Ramos (cell line): Measurements from ENCODE around the gene ABCG5.

ENCODE experiments used
- in situ Hi-C: fragments of 300-500 bp; cut with MboI; formaldehyde crosslinking; loops from one replicate; pipeline ENCODE4 v1.14.3; 2022; ENCODE audit warnings: low sequenced_read_pairs; ENCODE audit not compliant: unreplicated experiment

ABCG5 gene

DNA sequence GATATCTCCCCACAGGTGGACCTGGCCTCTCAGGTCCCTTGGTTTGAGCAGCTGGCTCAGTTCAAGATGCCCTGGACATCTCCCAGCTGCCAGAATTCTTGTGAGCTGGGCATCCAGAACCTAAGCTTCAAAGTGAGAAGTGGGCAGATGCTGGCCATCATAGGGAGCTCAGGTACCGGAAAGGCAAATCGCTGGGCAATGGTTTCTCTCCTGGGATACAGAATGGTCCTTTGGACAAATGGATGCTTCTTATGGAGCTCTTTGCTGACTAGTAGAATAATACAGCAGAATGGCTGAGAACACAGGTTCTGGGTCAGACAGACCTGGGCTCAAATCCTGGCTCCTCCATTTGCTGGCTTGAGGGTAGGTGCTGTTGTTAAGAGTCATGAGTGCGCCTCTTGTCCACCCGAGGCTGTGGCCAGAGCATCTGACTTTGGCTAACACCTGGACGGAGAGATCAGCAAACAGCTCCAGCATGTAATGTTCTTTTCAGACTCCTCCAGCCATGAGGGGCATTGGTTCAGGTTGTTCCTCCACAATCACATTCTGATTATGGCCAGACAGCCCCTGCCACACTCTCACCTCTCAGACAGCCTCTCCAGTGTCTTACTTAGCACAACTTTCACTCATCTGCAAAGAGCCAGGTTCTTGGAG is 7.6 kb upstream of the ABCG5 start:
- in situ Hi-C loops: no loop called here

DNA sequence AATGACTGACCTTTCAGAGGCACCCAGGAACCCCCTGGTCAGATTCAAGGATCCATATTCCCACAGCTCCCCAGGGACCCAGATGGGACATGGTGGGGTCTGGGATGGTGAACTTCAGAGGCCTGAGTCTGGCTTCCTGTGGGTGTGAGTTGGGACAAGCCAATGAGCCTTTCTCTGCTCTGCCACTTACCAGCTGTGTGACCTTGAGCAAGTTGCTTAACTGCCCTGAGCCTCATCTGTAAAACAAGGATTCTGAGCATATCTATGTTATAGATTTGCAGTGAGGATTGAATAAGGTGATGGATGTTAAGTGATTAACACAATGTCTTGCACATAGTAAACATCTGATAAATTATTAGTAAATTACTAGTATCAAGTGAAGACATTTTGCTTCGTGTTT is 6.5 kb upstream of the ABCG5 start:
- in situ Hi-C loops: no loop called here

DNA sequence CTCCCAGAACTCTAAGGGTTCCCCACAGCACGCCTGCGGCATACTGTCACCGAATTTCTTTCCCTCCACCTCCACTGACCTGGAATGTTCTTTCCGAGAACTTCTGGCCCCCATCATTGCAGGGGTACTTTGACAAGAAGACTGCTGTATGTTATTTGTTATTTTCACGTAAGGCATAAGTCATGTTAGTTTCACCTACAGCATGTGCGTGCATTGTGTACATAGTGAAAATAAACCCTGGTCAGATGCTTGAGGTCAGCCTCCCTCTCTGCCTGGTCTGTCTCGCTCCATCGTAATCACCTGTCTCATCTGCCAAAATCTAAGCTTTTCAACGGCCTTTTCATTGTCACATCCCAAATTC is 4.2 kb upstream of the ABCG5 start:
- in situ Hi-C loops: no loop called here

DNA sequence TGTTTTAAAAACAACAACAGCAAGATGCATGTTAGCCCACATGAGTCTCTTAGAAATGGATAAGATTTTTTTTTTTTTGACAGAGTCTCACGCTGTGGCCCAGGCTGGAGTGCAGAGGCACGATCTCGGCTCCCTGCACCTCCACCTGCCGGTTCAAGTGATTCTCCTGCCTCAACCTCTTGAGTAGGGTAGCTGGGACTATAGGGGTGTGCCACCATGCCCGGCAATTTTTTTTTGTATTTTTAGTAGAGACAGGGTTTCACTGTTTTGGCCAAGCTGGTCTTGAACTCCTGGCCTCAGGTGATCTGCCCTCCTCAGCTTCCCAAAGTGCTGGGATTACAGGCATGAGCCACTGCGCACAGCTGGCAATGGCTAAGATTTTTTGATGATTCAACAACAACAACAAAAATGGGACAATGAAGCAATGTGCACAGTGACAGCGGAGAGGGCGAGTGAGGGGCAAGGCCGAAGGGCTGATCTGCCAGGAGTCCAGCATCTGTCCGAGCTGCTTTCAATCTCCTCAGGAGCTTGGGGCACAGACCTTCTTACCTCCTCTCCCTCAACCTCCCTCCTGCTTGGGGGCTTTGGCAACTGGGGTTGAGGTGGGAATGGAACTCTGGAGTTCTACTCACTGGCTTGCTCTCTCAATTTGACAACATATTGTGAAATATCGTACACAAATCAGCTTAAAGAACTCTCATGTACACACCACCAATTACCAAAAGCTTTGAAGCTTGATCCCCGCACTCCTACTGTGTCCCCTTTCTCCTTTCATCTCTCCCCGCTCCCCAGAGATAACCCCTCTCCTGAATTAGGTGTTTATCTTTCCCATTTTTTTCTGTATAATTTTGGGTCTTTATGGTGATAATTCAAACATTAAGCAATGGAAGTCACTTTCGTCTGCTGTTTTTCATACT is 3.6 kb upstream of the ABCG5 start:
- in situ Hi-C loops: no loop called here

DNA sequence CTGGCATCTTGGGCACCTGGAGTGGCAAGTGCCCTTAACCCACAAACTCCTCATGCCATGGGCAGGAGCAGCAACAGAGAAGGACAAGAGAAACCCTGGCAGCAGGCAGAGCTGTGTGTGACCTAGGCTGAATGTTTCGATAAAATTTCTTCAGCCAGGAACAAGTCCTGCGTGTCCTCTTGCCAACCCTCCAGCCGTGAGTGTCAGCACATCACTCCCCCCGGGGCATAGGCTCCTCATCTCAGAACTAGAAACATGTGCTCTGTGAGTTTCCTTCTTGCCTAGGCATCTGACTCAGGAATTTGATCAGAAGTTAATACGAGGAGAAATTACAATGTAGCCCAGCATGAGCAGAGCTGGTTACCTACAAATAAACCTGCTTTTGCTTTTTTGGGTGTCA is 2.3 kb upstream of the ABCG5 start:
- in situ Hi-C loops: no loop called here

DNA sequence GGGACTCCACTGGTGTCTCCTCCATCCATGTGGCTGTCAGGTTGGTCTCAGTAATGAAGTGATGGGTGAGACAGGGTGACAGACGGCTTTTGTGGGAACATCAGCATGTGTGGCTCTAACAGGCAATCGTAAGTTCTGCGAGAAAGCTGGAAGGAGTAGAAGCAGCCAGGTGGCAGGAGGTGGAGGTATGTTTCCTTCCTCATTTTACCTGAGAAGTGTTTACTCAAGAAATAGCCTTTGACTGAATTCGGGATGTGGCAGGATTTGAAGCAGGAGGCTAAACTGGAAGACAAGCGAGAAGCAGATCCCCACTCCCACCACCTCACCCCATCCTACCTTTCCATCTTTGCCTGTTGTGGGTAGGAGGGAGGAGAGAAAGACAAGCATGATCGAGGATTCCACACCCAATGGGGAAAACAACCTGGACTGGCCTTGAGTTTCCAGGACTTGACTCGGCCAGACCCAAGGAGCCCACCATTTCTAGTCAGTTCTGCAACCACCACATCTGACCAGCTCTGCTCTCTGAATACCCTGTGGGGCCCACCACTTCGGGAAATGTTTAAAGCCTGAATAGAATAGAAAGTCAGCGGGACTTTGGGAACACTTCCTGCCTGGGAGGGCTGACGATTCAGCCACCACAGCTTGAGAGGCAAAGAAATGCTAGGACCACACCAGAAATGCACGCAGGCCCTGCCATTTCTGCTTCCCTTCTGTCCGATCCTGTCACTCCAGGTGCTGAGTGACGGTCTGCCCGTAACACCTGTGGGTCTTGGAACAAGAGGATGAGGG is 1.3 kb upstream of the ABCG5 start:
- in situ Hi-C loops: no loop called here

DNA sequence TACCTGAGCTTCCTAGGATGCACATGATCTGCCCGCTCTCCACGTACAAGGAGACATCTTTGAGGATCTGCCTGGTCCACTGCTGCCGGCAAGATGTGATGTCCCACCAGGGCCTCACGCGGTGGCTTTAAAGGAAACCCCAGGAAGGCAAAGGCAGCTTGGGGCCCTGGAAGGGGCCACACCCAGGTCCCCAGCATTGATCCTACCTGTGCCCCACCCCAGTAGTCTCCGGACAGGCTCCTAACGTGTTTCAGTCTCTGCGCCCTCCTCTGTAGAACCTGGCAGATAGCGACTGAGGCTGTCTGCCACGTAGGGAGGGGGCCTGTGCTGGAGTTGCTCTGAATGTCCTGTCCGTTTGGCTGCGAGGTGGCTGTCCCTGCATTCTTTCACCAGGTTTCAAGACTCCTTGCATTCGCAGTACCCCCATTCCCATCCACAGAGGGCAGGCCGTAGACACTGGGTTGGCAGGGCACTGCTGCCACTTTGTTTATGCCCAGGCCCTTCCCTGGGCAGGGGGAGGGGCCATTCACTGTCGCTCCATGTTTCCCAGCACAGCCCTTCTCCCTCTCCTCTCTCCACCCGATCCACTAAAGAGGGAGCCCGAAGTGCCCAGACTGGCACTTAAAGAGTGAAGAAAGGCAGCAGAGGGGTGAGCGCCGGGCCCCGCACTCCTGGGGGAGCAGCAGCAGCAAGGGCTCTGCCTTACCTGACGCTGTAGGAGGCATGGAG is 644 bp downstream of the ABCG5 start:
- in situ Hi-C loops: no loop called here

DNA sequence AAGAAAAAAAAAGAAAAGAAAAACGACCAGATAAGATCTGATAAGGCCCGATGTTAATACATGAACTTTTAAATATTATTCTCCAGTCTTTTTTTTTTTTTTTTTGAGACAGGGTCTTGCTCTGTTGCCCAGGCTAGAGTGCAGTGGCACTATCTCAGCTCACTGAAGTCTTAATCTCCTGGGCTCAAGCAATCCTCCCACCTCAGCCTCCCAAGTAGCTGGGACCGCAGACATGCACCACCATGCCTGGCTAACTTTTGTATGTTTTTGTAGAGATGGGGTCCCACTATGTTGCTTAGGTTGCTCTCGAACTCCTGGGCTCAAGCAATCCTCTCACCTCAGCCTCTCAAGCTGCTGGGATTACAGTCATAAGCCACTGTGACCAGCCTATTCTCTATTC is 1.6 kb downstream of the ABCG5 start:
- in situ Hi-C loops: no loop called here

DNA sequence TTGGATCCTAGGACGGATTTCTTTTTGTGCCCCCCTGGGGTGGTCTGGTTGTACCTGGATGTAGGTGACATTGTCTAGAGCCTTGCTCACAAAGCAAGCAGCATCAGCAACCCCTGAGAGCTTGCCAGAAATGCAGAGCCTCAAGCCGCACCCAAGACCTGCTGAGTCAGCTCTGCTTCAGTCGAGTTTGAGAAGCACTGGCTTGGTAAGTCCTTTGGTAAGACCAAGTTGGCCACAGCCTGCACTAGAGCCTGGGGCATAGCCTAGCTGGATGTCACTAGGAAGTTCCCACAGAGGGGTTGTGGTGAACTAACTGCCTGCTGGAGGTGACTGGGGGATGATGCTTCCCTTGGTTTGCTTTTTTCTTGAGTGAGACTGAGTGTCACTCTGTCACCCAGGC is 6.2 kb downstream of the ABCG5 start:
- in situ Hi-C loops: no loop called here

DNA sequence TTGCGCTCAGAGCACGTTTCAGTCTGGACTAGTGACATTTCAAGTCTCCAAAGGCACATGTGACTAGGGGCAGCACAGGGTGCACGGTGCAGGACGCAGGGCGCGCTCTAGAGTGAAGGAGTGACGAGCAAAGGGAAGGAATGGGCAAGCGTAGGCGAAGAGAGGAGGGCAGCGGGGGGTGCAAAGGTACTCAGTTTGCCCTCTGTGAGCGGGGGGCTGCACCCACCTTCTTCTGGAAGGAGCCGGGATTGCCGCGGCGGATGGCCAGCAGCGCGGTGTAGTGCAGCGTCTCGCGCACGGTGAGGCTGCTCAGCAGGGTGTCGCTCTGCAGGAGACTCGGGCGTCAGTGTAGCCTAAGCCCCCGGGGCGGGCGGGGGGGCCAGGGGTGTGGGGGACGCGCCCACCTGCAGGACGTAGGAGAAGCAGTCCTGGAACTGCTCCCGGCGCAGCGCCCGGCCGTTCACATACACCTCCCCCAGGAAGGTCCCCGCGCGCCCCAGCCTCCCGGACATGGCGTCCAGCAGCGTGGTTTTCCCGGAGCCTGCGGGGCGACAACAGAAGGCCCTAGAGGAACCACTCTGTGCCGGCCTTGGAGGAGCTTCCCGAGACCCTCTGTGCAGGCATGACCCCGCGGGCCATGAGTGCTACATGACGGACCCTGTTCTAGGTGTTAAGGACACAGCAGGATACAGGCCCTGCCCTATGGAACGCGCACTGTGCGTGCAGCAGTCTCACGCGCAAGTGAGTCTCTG is 6.9 kb downstream of the ABCG5 start:
- in situ Hi-C loops: no loop called here

DNA sequence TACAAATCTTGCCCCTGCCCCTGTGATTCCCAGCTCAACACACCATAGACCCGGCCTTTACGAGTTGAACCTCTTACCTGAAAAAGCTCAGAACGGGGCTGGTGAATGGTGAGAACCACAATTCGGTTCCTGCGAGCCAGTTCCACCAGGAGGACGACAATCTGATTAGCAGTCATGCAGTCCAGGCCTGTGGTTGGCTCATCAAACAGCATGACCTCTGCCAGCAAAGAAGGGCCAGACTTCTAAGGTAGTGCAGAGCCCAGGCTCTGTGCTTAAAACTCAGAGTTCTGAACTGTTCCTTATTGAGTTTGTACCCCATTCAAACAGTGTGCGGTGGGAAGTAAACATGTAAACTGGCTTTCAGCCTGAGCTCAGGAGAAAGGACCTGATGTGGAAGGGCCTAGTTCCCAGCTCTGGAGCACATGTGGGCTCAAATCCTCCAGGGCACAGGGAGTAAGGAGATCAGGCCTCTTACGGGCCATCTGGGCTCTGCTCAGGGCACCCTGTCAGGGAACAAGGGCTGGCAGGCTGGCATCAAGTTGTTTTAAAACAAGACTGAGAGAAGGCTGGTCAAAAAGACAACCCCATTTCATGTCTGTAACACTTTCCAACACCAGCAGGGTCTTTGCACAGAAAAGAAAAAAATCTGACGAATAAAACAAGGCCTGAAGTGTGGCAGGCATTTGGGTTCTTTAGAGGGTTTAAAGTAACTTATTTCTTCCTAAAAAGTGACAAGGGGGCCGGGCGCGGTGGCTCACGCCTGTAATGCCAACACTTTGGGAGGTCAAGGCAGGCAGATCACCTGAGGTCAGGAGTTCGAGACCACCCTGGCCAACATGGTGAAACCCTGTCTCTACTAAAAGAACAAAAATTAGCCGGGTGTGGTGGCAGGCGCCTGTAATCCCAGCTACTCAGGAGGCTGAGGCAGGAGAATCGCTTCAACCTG is 12.1 kb downstream of the ABCG5 start:
- in situ Hi-C loops: no loop called here

DNA sequence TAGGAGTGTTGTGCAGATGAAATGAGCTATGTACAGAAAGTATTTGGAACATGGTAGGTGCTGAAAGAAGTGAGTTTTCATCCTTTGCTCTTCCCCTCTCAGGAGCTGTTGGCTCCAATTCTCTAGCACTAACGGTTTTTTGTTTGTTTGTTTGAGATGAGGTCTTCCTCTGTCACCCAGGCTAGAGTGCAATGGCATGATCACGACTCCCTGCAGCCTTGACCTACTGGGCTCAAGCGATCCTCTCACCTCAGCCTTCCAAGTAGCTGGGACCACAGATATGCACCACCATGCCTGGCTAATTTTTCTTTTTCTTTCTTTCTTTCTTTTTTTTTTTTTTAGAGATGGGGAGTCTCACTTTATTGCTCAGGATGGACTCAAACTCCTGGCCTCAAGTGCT is 12.8 kb downstream of the ABCG5 start:
- in situ Hi-C loops: no loop called here

DNA sequence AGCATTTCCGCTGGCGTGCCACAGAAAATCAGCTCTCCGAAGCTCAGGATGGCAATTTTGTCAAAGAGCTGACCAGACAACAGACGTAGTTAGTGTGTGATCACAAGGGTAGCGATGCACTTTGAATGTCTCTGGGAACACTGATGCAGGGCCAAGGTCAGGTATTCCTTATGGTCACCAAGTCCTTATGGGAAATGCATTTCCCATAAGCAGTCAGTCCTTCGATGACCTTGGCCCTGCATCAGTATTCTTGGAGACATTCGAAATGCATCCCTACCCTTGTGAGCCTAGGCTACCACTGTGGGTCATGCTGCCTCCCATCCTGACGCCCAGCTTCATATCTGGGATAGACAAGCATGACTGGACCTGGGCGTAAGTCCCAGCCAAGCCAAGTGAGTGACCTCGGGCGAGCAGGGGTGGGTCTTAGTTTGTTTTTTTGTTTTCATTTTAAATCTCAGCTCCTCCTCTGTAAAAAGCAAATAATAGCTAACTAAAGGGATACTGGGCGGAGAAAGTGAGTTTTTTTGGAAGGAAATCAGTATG is 13.6 kb downstream of the ABCG5 start:
- in situ Hi-C loops: no loop called here

DNA sequence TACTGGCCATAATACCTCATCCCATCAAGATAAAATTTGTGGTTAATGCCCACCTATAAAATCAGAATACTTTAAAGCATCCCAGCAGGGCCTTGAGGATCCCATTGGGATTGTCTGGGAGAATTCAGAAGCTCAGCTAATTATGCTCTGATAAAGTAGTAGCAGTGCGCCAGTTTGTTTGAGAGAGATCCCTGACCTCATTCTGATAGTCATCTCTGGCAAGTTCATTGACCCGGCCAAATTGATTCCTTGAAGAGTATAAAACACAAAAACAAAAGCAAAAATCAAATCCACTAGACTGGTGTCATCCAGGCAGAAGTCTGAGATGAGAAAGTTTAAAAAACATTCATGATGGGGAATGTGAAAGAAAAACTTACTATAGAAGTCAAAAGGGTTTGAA is 14.1 kb downstream of the ABCG5 start:
- in situ Hi-C loops: no loop called here

DNA sequence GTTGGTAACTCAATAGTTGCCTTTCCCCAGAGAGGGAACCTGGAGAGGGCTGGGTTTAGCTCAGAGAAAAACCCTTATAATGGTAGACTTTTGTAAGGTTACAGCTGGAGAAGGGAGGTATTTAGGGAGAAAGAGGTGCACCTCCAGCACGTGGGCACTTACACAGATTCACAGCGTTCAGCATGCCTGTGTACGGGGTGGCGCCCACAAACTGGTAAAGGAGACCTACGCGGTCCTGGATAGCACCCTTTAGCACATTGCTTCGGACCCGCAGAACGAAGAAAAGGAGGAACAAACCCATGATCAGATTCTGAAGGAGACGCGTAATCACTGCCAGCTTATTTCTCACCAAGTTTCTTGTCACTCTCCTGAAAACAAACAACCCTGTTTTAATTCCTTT is 14.9 kb downstream of the ABCG5 start:
- in situ Hi-C loops: no loop called here

DNA sequence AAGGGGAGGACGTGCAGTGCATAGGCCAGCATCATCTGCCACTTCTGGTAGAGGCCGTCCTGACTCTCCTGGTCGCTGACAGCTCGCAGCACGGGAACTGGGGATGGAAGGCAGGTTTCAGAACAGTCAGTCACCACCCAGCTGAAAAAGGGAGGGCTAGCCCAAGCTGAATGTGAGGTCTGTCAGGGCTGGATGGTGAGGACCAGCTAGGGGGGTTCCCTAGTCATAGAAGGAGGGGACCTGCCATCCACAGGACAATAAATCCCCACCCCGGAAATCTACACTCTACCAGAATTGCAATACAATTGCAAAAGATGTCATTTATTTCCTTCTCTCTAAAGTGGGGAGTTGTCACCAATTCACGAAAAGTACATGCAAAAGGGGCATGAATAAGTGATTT is 15.8 kb downstream of the ABCG5 start:
- in situ Hi-C loops: no loop called here

DNA sequence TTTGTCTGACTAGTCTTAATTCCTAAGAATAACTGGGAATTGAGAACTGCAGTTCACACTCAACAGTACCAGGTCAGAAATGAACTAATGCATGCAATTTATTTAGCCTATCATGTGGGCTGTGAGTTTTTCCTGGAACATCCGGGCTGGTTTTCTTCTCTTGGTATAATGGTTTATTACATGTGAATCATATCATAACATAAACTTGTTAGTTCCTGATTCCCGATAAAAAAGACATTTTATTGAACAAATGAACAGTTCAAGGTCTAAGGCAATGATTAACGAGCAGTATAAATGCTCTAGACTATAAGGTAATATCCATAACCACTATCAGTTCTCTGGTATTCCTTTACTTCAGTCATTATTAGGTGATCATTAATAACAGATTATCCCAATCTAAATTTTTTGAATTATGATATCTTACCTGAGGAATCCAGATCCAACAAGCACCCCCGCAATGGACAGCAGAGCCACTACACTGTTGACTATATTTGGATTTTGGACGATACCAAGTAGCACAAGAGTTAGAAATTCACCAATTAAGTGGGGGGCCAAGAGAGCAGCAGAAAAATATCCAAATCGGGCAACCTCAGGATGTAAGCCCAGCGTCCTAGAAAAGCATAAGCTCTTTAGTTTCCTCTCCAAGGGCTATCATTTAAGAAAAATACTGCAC is 19.0 kb downstream of the ABCG5 start:
- in situ Hi-C loops: no loop called here

DNA sequence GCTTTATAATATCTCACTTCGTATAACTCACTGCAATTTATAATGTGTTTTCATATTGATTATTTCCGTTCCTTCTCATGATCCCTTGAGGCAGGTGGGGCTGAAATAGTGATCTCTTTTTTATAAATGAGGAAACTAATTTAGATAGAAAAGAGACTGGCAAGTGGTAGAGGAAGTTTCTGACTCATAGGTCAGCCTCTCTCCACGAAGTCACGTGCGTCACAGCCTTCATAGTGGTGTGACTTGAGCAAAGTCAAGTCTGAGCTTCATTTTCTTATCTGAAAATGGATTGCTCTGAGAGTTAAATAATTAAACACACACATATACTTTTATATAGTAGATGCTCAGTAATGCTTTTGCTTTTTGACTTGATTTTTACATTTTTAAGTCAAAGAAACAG is 19.9 kb downstream of the ABCG5 start:
- in situ Hi-C loops: no loop called here
